ENCODE results near the gene KLHL3.

The KLHL3 gene

GRCh38 chr5:137624786-137625349 is 111.0 kb downstream of the KLHL3 start:
- Mint-ChIP-seq H3K36me3 (no peaks in the 10 kb centered on the region), H3K4me1 (no peaks in the 10 kb centered on the region), H3K27ac (no peak overlapping the region), H3K9me3 (no peaks in the 10 kb centered on the region), H3K4me3 (no peak overlapping the region)
- DNase-seq (ENCODE audit: low spot score in 2 of 2) = no peak
- no peak for ATAC-seq

GRCh38 chr5:137622850-137623249 is 113.0 kb downstream of the KLHL3 start:
- Mint-ChIP-seq H3K4me3 (no peak overlapping the region), H3K4me1 (no peaks in the 10 kb centered on the region), H3K36me3 (no peaks in the 10 kb centered on the region), H3K9me3 (no peaks in the 10 kb centered on the region), H3K27ac (no peak overlapping the region)
- no peak for DNase-seq (ENCODE audit: low spot score in 2 of 2)
- ATAC-seq = no peak

GRCh38 chr5:137621861-137622823 is 113.7 kb downstream of the KLHL3 start:
- peak overlapping the region; percentile 9 for H3K27ac Mint-ChIP-seq
- no peak for DNase-seq (ENCODE audit: low spot score in 2 of 2)
- ATAC-seq = peak; percentile 58
- no peak overlapping the region for H3K4me3 Mint-ChIP-seq
- H3K9me3 Mint-ChIP-seq = no peaks in the 10 kb centered on the region
- H3K36me3 Mint-ChIP-seq = no peaks in the 10 kb centered on the region
- H3K4me1 Mint-ChIP-seq = no peaks in the 10 kb centered on the region

- Mint-ChIP-seq H3K4me3 (no peak overlapping the region), H3K9me3 (no peaks in the 10 kb centered on the region), H3K4me1 (no peaks in the 10 kb centered on the region), H3K36me3 (no peaks in the 10 kb centered on the region), H3K27ac (peak overlapping the region; percentile 9)
- no peak for ATAC-seq
- DNase-seq (ENCODE audit: low spot score in 2 of 2) = no peak
These were observed 114.6 kb downstream of the KLHL3 start for GRCh38 chr5:137621306-137621705.

- H3K36me3 Mint-ChIP-seq = no peaks in the 10 kb centered on the region
- H3K27ac Mint-ChIP-seq = no peak overlapping the region
- H3K9me3 Mint-ChIP-seq = no peaks in the 10 kb centered on the region
- H3K4me3 Mint-ChIP-seq = no peak overlapping the region
- DNase-seq (ENCODE audit: low spot score in 2 of 2) (no peak), ATAC-seq (no peak)
- no peaks in the 10 kb centered on the region for H3K4me1 Mint-ChIP-seq
These were observed 116.6 kb downstream of the KLHL3 start for GRCh38 chr5:137619191-137619870.

- H3K36me3 Mint-ChIP-seq = no peaks in the 10 kb centered on the region
- H3K4me3 Mint-ChIP-seq = no peak overlapping the region
- H3K4me1 Mint-ChIP-seq = no peaks in the 10 kb centered on the region
- H3K9me3 Mint-ChIP-seq = no peaks in the 10 kb centered on the region
- no peak for DNase-seq (ENCODE audit: low spot score in 2 of 2)
- no peak for ATAC-seq
- H3K27ac Mint-ChIP-seq = no peak overlapping the region
These were observed 117.4 kb downstream of the KLHL3 start for GRCh38 chr5:137618476-137618875.

- Mint-ChIP-seq H3K27ac (no peak overlapping the region), H3K36me3 (no peaks in the 10 kb centered on the region), H3K9me3 (no peaks in the 10 kb centered on the region), H3K4me3 (no peak overlapping the region), H3K4me1 (no peaks in the 10 kb centered on the region)
- ATAC-seq (no peak), DNase-seq (ENCODE audit: low spot score in 2 of 2) (no peak)
These were observed 118.2 kb downstream of the KLHL3 start for GRCh38 chr5:137617528-137618205.

GRCh38 chr5:137616046-137616445 is 119.8 kb downstream of the KLHL3 start:
- no peak for DNase-seq (ENCODE audit: low spot score in 2 of 2)
- H3K4me1 Mint-ChIP-seq = no peaks in the 10 kb centered on the region
- H3K27ac Mint-ChIP-seq = no peak overlapping the region
- no peak for ATAC-seq
- no peak overlapping the region for H3K4me3 Mint-ChIP-seq
- no peaks in the 10 kb centered on the region for H3K36me3 Mint-ChIP-seq
- no peaks in the 10 kb centered on the region for H3K9me3 Mint-ChIP-seq

- Mint-ChIP-seq H3K4me1 (no peaks in the 10 kb centered on the region), H3K4me3 (no peak overlapping the region), H3K27ac (no peak overlapping the region), H3K36me3 (no peaks in the 10 kb centered on the region), H3K9me3 (no peaks in the 10 kb centered on the region)
- ATAC-seq = no peak
- DNase-seq (ENCODE audit: low spot score in 2 of 2) = no peak
These were observed 120.6 kb downstream of the KLHL3 start for GRCh38 chr5:137615171-137615775.

GRCh38 chr5:137613554-137614265 is 122.2 kb downstream of the KLHL3 start:
- Mint-ChIP-seq H3K4me1 (no peaks in the 10 kb centered on the region), H3K4me3 (no peak overlapping the region), H3K36me3 (no peaks in the 10 kb centered on the region), H3K9me3 (no peaks in the 10 kb centered on the region), H3K27ac (no peak overlapping the region)
- DNase-seq (ENCODE audit: low spot score in 2 of 2) = no peak
- ATAC-seq = peak; percentile 74

GRCh38 chr5:137612576-137612975 is 123.3 kb downstream of the KLHL3 start:
- ATAC-seq = no peak
- no peak for DNase-seq (ENCODE audit: low spot score in 2 of 2)

GRCh38 chr5:137611794-137612435 is 124.0 kb downstream of the KLHL3 start:
- Mint-ChIP-seq H3K9me3 (no peaks in the 10 kb centered on the region), H3K36me3 (no peaks in the 10 kb centered on the region), H3K4me3 (no peak overlapping the region), H3K4me1 (no peaks in the 10 kb centered on the region), H3K27ac (no peak overlapping the region)
- ATAC-seq = no peak
- DNase-seq (ENCODE audit: low spot score in 2 of 2) = no peak

More at GRCh38 chr5:137612576-137612975, 123.3 kb downstream of the KLHL3 start:
- H3K9me3 Mint-ChIP-seq = no peaks in the 10 kb centered on the region
- H3K36me3 Mint-ChIP-seq = no peaks in the 10 kb centered on the region
- no peak overlapping the region for H3K4me3 Mint-ChIP-seq
- H3K4me1 Mint-ChIP-seq = no peaks in the 10 kb centered on the region
- H3K27ac Mint-ChIP-seq = no peak overlapping the region

GRCh38 chr5:137611011-137611580 is 124.8 kb downstream of the KLHL3 start:
- no peaks in the 10 kb centered on the region for H3K36me3 Mint-ChIP-seq

GRCh38 chr5:137610598-137610997 is 125.3 kb downstream of the KLHL3 start:
- Mint-ChIP-seq H3K9me3 (no peaks in the 10 kb centered on the region), H3K36me3 (no peaks in the 10 kb centered on the region), H3K27ac (no peak overlapping the region), H3K4me1 (no peaks in the 10 kb centered on the region), H3K4me3 (no peak overlapping the region)
- no peak for DNase-seq (ENCODE audit: low spot score in 2 of 2)
- no peak for ATAC-seq

More at GRCh38 chr5:137611011-137611580, 124.8 kb downstream of the KLHL3 start:
- DNase-seq (ENCODE audit: low spot score in 2 of 2) (no peak), ATAC-seq (no peak)
- Mint-ChIP-seq H3K4me1 (no peaks in the 10 kb centered on the region), H3K4me3 (no peak overlapping the region), H3K9me3 (no peaks in the 10 kb centered on the region), H3K27ac (no peak overlapping the region)
